ENCODE measurements around the gene NIT1. TPM values are rescaled to one million over a fixed set of nuclear protein-coding genes. Genes with fewer than 3 reads are reported as not detected.

Gene NIT1
- total and polyA plus RNA-seq, 8 donors, result 8.8 to 77.9 (median 24.1) TPM

- H3K27ac ChIP-seq, result no peak overlapping the region
- no peak overlapping the region for H3K4me3 ChIP-seq
- intact Hi-C loops (cut with DNase I; ENCODE audit: low total_unique reads), result loop anchor here (10.0 kb wide), 1 partner anchor 96 kb away; no protein-coding TSS in a partner anchor
- peaks cover 5 to 32% (median 18%) of the 10 kb centered on the region in 4 donors for H3K4me1 ChIP-seq
- no peak for DNase-seq
- H3K36me3 ChIP-seq, result no peaks in the 10 kb centered on the region
- TF ChIP-seq CTCF (IDR thresholded peaks at IDR 0.05) (no peak), POLR2AphosphoS5 (IDR thresholded peaks at IDR 0.05) (no peak), POLR2A (IDR thresholded peaks at IDR 0.05) (no peak), EP300 (IDR thresholded peaks at IDR 0.05) (no peak)
- H3K9me3 ChIP-seq, result no peaks in the 10 kb centered on the region
- WGBS, 5 donors, result 67 to 87% (median 78%) methylated on average over 3 of the region's 3 CpGs
- no peaks in the 10 kb centered on the region for H3K27me3 ChIP-seq
Observed at GRCh38 chr1:161090617-161091016, 27.3 kb upstream of the NIT1 start.

DNA sequence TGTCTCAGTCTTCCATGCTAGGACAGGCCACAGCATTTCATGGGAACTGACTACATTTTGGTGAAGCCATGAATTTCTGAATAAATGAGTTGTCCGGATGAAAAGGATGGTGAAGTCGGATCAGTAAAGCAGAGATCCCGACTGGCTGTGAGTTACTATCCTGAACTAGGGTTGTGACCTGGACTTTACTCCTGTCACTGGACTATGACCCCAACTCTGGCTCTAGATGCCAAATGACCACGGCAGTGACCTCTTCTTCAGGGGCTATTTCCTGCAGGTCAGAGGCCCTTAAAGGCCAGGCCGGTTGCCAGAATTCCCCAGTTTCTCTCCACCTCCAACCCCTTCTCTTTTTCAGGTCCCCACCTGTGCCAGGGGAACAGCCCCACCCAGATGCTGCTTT lies 26.8 kb upstream of the NIT1 start:
- Histone ChIP-seq H3K4me3 (no peak overlapping the region), H3K27ac (no peak overlapping the region), H3K27me3 (no peaks in the 10 kb centered on the region), H3K9me3 (no peaks in the 10 kb centered on the region), H3K36me3 (no peaks in the 10 kb centered on the region), H3K4me1 (peaks cover 3 to 27% (median 15%) of the 10 kb centered on the region in 4 donors)
- WGBS, 5 donors, result 78 to 82% (median 79%) methylated on average over 5 of the region's 5 CpGs
- intact Hi-C loops (cut with DNase I; ENCODE audit: low total_unique reads), result loop anchor here (10.0 kb wide), 1 partner anchor 96 kb away; no protein-coding TSS in a partner anchor
- no peak for DNase-seq
- no peak for TF ChIP-seq EP300 (IDR thresholded peaks at IDR 0.05)
- no peak for TF ChIP-seq CTCF (IDR thresholded peaks at IDR 0.05)
- TF ChIP-seq POLR2AphosphoS5 (IDR thresholded peaks at IDR 0.05), result no peak
- no peak for TF ChIP-seq POLR2A (IDR thresholded peaks at IDR 0.05)

GRCh38 chr1:161091796-161092507 lies 26.0 kb upstream of the NIT1 start:
- Histone ChIP-seq H3K9me3 (no peaks in the 10 kb centered on the region), H3K27me3 (no peaks in the 10 kb centered on the region), H3K27ac (no peak overlapping the region), H3K36me3 (no peaks in the 10 kb centered on the region), H3K4me3 (no peak overlapping the region), H3K4me1 (peaks cover 4 to 25% (median 10%) of the 10 kb centered on the region in 4 donors)
- 90 to 96% (median 92%) methylated on average over 7 of the region's 7 CpGs for WGBS, 5 donors
- no peak for DNase-seq
- TF ChIP-seq POLR2A (IDR thresholded peaks at IDR 0.05) (no peak), EP300 (IDR thresholded peaks at IDR 0.05) (no peak), POLR2AphosphoS5 (IDR thresholded peaks at IDR 0.05) (no peak), CTCF (IDR thresholded peaks at IDR 0.05) (no peak)
- intact Hi-C loops (cut with DNase I; ENCODE audit: low total_unique reads), result loop anchor here (10.0 kb wide), 1 partner anchor 97 kb away; no protein-coding TSS in a partner anchor

- Histone ChIP-seq H3K4me1 (peaks cover 9 to 25% (median 13%) of the 10 kb centered on the region in 4 donors), H3K27ac (no peak overlapping the region), H3K27me3 (no peaks in the 10 kb centered on the region), H3K36me3 (no peaks in the 10 kb centered on the region), H3K4me3 (no peak overlapping the region), H3K9me3 (no peaks in the 10 kb centered on the region)
- TF ChIP-seq CTCF (IDR thresholded peaks at IDR 0.05), result no peak
- no peak for TF ChIP-seq POLR2AphosphoS5 (IDR thresholded peaks at IDR 0.05)
- TF ChIP-seq POLR2A (IDR thresholded peaks at IDR 0.05), result no peak
- no peak for TF ChIP-seq EP300 (IDR thresholded peaks at IDR 0.05)
- 62 to 84% (median 68%) methylated on average over 3 of the region's 3 CpGs for WGBS, 5 donors
- no peak for DNase-seq
- intact Hi-C loops (cut with DNase I; ENCODE audit: low total_unique reads), result loop anchor here (10.0 kb wide), 1 partner anchor 98 kb away; no protein-coding TSS in a partner anchor
Observed at GRCh38 chr1:161092621-161093028, 25.3 kb upstream of the NIT1 start.
